HUES64 (cell line): ENCODE data around the gene LPAR3. TPM values are rescaled to one million over a fixed set of nuclear protein-coding genes. Genes with fewer than 3 reads are reported as not detected.

ENCODE experiments used
- H3K27ac ChIP-seq: 2 replicates; pipeline ENCODE4 v1.7.0; 2013; ENCODE audit warnings: low read depth, low read length, inconsistent platforms
- H3K27me3 ChIP-seq: 2 replicates; pipeline ENCODE4 v1.6.1; 2013; ENCODE audit warnings: mild to moderate bottlenecking, low read length; ENCODE audit not compliant: insufficient read depth
- H3K36me3 ChIP-seq: 2 replicates; pipeline ENCODE4 v1.6.1; 2013; ENCODE audit warnings: mild to moderate bottlenecking, low read length; ENCODE audit not compliant: insufficient read depth
- H3K4me1 ChIP-seq: 2 replicates; pipeline ENCODE4 v1.6.1; 2013; ENCODE audit warnings: mild to moderate bottlenecking, low read length, moderate library complexity; ENCODE audit not compliant: insufficient read depth
- H3K4me3 ChIP-seq: 2 replicates; pipeline ENCODE4 v1.5.1; 2013; ENCODE audit warnings: mild to moderate bottlenecking, low read length, moderate library complexity
- H3K9ac ChIP-seq: 2 replicates; pipeline ENCODE4 v1.6.1; 2013; ENCODE audit warnings: mild to moderate bottlenecking, low read depth, low read length
- H3K9me3 ChIP-seq: 2 replicates; pipeline ENCODE4 v1.6.1; 2013; ENCODE audit warnings: low read depth, low read length; ENCODE audit not compliant: insufficient read depth
- WGBS: fragments of 150-250, 120-280 bp; methylation state at CpG from one replicate; pipeline ENCODE4 v1.1.7; 2013; ENCODE audit warnings: missing lambda C conversion rate; 5-methylcytosine and 5-hydroxymethylcytosine counted together
- polyA plus RNA-seq, 2 experiments: library from polyadenylated mRNA; stranded (reverse); fragments of 50-300 nt; gene quantifications; one replicate each; pipeline ENCODE4 v1.2.3, GENCODE V29; 2013

The LPAR3 gene, protein sequence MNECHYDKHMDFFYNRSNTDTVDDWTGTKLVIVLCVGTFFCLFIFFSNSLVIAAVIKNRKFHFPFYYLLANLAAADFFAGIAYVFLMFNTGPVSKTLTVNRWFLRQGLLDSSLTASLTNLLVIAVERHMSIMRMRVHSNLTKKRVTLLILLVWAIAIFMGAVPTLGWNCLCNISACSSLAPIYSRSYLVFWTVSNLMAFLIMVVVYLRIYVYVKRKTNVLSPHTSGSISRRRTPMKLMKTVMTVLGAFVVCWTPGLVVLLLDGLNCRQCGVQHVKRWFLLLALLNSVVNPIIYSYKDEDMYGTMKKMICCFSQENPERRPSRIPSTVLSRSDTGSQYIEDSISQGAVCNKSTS
- 6.7 TPM for polyA plus RNA-seq (2013, experiment 1 of 2)
- polyA plus RNA-seq (2013, experiment 2 of 2) = 6.9 TPM

DNA sequence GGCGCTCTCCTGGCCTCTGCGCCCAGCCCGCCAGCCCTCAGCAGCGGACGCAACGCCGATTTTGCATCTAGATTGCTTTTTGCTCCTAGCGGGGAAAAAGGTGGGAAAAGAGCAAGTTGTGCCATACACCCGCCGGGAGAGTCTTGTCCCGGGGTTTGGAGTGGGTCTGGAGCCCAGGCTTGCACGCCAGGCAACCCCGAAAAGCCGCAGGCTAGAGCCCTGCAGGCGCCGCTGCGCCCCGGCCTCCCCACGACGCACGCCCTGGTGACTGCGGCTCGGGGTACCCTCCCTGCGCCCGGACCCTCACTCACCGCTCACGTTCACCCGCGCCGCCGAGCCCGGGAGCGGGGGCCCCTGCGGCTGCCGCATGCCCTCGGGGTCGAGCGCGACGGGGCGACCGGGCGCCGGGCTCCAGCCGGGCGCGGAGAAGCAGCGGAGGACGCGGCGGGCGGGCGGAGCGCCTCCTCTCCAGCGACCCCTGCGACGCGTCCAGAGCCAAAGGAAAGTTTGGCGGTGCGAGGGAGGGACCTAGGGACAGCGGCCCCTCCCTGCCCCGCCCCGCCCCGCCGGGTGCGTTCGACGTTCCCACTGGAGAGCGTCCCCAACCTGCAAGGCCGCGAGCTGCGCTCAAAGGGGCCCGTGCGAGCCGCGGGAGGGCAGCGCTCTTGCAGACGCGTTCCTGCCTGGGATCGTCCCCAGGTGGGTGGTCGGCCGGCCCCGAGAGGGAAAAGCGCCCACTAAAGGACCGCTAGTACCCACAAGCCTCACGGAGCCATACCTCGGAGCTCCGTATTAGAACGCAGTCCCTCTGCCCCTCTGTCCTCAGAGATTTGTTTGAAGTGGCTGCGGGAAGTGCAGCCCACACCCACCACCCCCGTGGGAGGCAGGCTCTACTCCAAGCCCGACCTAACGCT lies at the start of gene LPAR3:
Gene LPAR3 (minus strand): TSS at position 502 of the 914 bp plus-strand sequence. CDS start 27,086 bp downstream, outside the sequence.
- under 1% methylated on average over 93 of the region's 93 CpGs for WGBS
- Histone ChIP-seq H3K36me3 (no peaks in the 10 kb centered on the region), H3K4me3 (peak within 1 kb of the TSS; percentile 60), H3K27me3 (peaks cover 39% of the 10 kb centered on the region), H3K27ac (no peak within 1 kb of the TSS), H3K9ac (peak within 1 kb of the TSS; percentile 67), H3K4me1 (peaks cover 17% of the 10 kb centered on the region), H3K9me3 (no peaks in the 10 kb centered on the region)

DNA sequence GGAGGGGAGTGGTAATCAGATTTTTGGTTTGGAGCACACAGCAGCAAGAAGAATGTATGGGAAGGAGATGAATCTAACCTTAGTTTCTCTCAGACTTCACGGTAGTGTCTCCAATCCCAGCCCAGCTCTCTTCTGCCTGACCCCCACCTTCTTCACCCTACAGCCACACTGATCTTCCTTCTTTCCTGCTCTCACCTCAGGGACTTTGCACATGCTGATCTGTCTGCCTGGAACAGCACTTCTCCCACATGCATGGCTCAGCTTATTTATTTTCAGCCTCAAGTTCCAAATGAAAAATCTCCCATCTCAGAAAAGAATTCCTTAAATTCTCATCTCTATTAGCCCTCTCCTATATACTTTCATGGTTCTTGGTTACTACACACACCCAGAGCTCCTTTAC lies 48.8 kb upstream of the LPAR3 start:
- no peak overlapping the region for H3K27ac ChIP-seq
- WGBS = 81% methylated on average over 1 of the region's 1 CpG
- no peaks in the 10 kb centered on the region for H3K9me3 ChIP-seq
- peaks cover 10% of the 10 kb centered on the region for H3K4me1 ChIP-seq
- H3K36me3 ChIP-seq = no peaks in the 10 kb centered on the region
- H3K27me3 ChIP-seq = no peaks in the 10 kb centered on the region
- H3K4me3 ChIP-seq = no peak overlapping the region
- H3K9ac ChIP-seq = no peak overlapping the region

DNA sequence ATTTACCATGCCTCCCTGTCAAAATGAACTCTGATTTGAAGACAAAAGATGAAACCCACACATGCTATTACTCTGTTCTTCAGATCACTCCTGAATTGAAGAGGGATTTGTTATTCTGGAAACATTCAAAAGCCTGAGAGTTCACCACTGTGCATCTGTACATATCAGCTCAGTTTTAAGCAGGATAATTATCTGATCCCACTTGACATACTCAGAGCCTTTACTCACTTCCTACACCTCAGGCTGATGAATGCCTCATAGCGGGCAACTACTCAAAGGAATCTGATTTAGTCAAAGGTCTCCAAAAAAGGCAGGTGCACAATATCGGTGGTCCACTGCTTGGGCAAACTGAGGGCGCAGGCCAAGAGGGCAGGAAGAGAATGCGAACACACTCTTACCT lies 47.5 kb upstream of the LPAR3 start:
- no peak overlapping the region for H3K4me3 ChIP-seq
- no peaks in the 10 kb centered on the region for H3K27me3 ChIP-seq
- H3K4me1 ChIP-seq = peaks cover 4% of the 10 kb centered on the region
- H3K27ac ChIP-seq = no peak overlapping the region
- no peaks in the 10 kb centered on the region for H3K9me3 ChIP-seq
- H3K9ac ChIP-seq = no peak overlapping the region
- no peaks in the 10 kb centered on the region for H3K36me3 ChIP-seq
- 96% methylated on average over 4 of the region's 4 CpGs for WGBS

DNA sequence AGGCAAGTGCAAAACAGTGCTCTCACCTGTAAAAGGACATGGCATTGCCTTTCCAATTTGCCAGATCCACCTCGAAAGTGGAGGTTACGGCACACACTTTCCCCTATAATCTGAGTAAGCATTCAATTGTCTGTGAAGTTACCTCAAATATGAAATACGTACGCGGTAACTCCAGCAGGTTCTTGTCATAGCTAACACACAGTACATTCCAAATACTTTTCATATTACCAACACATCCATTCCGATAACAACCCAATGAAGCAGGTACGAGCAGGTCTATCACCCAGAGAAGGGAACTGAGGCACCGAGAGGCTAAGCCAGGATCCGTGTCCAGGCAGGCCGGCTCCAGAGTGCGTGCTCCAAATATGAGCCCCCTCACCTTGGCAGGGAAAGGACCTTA lies 46.8 kb upstream of the LPAR3 start:
- H3K36me3 ChIP-seq = no peaks in the 10 kb centered on the region
- no peak overlapping the region for H3K4me3 ChIP-seq
- WGBS = 96% methylated on average over 11 of the region's 11 CpGs
- H3K27me3 ChIP-seq = no peaks in the 10 kb centered on the region
- H3K9ac ChIP-seq = no peak overlapping the region
- no peaks in the 10 kb centered on the region for H3K9me3 ChIP-seq
- no peaks in the 10 kb centered on the region for H3K4me1 ChIP-seq
- no peak overlapping the region for H3K27ac ChIP-seq

DNA sequence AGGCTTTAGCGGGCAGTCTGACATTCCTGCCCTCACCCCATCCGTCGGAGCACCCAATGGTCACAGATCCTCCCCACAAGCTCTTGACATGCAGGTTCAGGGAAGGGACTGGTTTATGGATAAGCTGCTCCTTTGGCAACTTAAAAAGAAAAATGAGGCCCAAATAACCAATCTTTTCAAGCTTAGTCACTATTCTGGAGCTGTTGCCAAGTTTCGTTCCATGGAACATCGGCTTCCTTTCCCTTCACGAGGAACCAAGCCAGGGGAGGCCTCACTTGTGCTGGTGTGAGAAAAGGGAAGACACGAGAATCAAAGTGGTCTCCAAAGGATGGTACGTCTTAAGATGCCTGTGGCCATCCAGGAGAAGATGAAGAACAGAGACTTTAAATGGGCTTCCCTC lies 46.1 kb upstream of the LPAR3 start:
- Histone ChIP-seq H3K27ac (no peak overlapping the region), H3K36me3 (no peaks in the 10 kb centered on the region), H3K9ac (no peak overlapping the region), H3K4me3 (no peak overlapping the region), H3K27me3 (no peaks in the 10 kb centered on the region), H3K4me1 (no peaks in the 10 kb centered on the region), H3K9me3 (no peaks in the 10 kb centered on the region)
- WGBS = 98% methylated on average over 8 of the region's 8 CpGs

DNA sequence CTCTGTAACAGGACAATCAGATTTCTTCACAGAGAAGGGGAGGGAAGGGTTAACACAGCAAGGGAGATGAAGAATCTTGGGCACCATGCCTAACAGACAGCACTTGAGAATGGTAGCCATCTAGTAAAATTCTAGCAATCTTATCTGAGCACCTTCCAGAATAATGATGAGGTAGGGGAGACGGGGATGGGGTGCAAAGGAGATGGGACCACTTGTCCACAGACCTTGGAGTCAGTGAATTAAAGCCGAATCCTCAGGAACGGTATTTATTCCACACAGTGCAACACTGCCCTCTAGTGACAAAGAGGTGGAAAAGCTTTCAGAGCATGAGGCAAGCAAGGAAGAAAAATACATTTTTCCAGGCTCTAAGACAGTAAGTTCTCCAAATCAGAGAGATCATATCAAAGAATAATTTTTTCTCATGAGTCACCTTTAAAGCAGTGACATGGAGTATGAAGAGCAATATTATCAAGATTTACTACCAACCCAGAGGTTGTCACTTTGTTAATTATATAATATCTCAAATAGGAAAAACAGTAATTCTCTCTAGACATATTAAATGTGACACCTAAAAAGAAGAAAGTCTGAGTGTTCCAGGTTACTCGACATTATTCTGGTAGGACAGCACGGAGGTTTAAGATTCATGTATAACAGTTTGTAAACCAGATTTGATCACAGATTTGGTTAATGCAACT lies 43.3 kb upstream of the LPAR3 start:
- no peaks in the 10 kb centered on the region for H3K9me3 ChIP-seq
- H3K27me3 ChIP-seq = no peaks in the 10 kb centered on the region
- WGBS = 13% methylated on average over 5 of the region's 5 CpGs
- no peak overlapping the region for H3K27ac ChIP-seq
- no peaks in the 10 kb centered on the region for H3K36me3 ChIP-seq
- H3K4me3 ChIP-seq = no peak overlapping the region
- no peaks in the 10 kb centered on the region for H3K4me1 ChIP-seq
- no peak overlapping the region for H3K9ac ChIP-seq

DNA sequence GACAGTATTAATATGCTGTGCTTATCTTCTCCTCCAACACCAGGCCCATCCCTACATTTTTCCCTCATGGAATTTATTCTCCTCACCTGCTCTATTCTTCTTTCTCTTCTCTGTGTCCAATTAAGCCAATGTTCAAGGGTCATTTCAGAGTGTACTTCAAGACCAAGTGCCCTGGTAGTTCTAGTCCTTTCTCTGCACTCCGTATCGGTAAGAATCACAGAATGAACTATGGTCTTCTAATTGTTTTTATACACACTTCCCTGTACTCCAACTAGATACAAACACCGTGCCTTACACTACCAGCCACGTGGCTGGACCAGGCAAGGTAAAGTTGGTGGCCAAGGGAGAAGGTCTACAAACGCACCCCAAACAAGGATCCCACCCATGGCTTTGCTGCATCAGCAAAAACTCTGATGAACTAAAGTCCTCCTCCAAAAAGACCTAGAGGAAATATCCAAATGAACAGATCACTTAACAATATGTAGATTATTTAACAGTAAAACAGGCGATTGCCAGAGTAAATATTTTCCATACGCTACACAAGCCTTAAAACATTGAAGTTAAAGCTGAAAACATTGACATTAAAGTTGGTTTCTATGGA lies 40.1 kb upstream of the LPAR3 start:
- Histone ChIP-seq H3K9ac (no peak overlapping the region), H3K9me3 (no peaks in the 10 kb centered on the region), H3K4me1 (0 out of 2 replicates have a peak, but pooled peaks cover 2% of the 10 kb centered on the region), H3K27me3 (no peaks in the 10 kb centered on the region), H3K36me3 (no peaks in the 10 kb centered on the region), H3K27ac (no peak overlapping the region), H3K4me3 (no peak overlapping the region)
- WGBS = 92% methylated on average over 5 of the region's 7 CpGs

DNA sequence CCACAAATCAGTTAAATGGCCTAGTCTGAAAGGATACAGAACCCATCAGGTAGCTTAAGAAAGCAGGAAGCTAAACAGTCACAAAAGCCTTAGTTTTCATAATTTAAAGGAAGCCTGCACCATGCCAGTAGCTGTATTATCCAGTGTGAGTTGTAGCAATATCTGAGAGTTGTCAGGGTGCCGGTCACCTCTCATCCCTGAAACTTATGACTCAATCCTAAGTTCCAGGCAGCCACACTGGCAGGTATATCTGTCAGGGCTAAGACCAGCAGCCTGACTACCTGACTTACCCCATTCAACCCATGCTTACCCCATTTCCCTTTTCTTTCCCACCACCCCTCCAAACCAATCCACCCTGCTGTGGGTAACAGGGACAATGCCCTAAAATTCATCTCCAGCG lies 37.8 kb upstream of the LPAR3 start:
- Histone ChIP-seq H3K9me3 (no peaks in the 10 kb centered on the region), H3K9ac (no peak overlapping the region), H3K4me1 (0 out of 2 replicates have a peak, but pooled peaks cover 2% of the 10 kb centered on the region), H3K36me3 (no peaks in the 10 kb centered on the region), H3K27me3 (no peaks in the 10 kb centered on the region), H3K4me3 (no peak overlapping the region), H3K27ac (no peak overlapping the region)
- 88% methylated on average over 2 of the region's 2 CpGs for WGBS

DNA sequence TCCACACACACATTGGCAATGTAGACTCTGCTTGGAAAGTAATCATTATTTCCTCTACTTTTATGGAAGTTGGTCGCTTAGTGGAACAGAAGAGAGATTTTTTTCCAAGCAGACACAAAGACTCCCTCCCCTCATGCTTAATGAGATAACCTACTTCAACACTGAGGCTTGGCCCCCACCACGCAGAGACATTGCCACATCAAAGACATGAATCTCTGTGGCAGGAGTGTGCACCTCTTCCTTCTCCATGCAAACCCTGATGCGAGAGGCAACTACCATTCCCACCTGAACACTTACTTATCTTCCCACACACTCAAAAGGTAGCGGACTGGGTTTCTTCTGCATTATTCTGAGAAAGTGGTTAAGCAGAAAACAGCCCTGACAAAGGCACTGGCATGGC lies 37.3 kb upstream of the LPAR3 start:
- Histone ChIP-seq H3K27me3 (no peaks in the 10 kb centered on the region), H3K27ac (no peak overlapping the region), H3K4me3 (no peak overlapping the region), H3K36me3 (no peaks in the 10 kb centered on the region), H3K9me3 (no peaks in the 10 kb centered on the region), H3K4me1 (0 out of 2 replicates have a peak, but pooled peaks cover 2% of the 10 kb centered on the region), H3K9ac (no peak overlapping the region)
- 95% methylated on average over 4 of the region's 4 CpGs for WGBS

DNA sequence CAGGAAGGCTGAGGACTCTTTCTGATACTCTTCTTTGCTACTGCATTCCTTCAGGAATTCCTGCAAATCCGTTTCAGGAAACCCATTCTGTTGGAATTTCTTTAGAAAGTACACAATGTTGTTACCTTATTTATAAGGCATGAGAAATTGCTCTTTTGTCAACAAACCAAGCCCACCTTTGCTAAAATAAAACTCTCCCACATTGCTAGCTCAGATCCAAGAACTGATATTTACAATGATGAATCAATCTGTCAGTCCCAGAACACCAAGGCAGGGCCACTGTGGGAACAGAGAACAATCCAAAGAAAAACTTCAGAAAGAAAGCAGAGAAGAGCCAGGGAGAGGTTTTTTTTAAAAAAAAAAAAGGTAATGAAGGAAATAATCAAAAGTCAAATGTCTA lies 36.6 kb upstream of the LPAR3 start:
- no peak overlapping the region for H3K4me3 ChIP-seq
- no peak overlapping the region for H3K9ac ChIP-seq
- WGBS = 60% methylated on average over 1 of the region's 1 CpG
- no peak overlapping the region for H3K27ac ChIP-seq
- no peaks in the 10 kb centered on the region for H3K27me3 ChIP-seq
- H3K4me1 ChIP-seq = 0 out of 2 replicates have a peak, but pooled peaks cover 2% of the 10 kb centered on the region
- H3K9me3 ChIP-seq = no peaks in the 10 kb centered on the region
- no peaks in the 10 kb centered on the region for H3K36me3 ChIP-seq
